DMS53 (cell line): Measurements from ENCODE around the gene INSYN1.
"Not testable (repeated sequence)": the region's sequence is repeated elsewhere in the genome, so short reads cannot be mapped to it uniquely, and the experiment has no call there.

Source experiments
- DNase-seq: peaks from one replicate; lab custom pipeline; 2025; lab: John Stamatoyannopoulos, UW

Gene INSYN1

GRCh38 chr15:73712107-73712506, 41.0 kb downstream of the INSYN1 start:
- DNase-seq: no peak

- no peak for DNase-seq
These were observed 41.6 kb downstream of the INSYN1 start for GRCh38 chr15:73711526-73711925.

- DNase-seq: no peak
These were observed 42.8 kb downstream of the INSYN1 start for GRCh38 chr15:73710321-73710720.

- DNase-seq: no peak
These were observed 43.5 kb downstream of the INSYN1 start for GRCh38 chr15:73709686-73710085.

GRCh38 chr15:73709241-73709640, 43.9 kb downstream of the INSYN1 start:
- DNase-seq: no peak

- DNase-seq: no peak
These were observed 44.5 kb downstream of the INSYN1 start for GRCh38 chr15:73708691-73709090.

GRCh38 chr15:73704869-73705645, 48.1 kb downstream of the INSYN1 start:
- peak; percentile 80 for DNase-seq

GRCh38 chr15:73704142-73704868, 48.8 kb downstream of the INSYN1 start:
- DNase-seq: not testable (repeated sequence)

- DNase-seq: not testable (repeated sequence)
These were observed 49.5 kb downstream of the INSYN1 start for GRCh38 chr15:73703601-73704000.

- DNase-seq: not testable (repeated sequence)
These were observed 50.6 kb downstream of the INSYN1 start for GRCh38 chr15:73702311-73703239.

- peak; percentile 82 for DNase-seq
These were observed 52.9 kb downstream of the INSYN1 start for GRCh38 chr15:73700041-73700842.

GRCh38 chr15:73699249-73700040, 53.7 kb downstream of the INSYN1 start:
- DNase-seq: no peak

- DNase-seq: peak; percentile 43
These were observed 56.1 kb downstream of the INSYN1 start for GRCh38 chr15:73697033-73697467.

GRCh38 chr15:73696641-73697001, 56.5 kb downstream of the INSYN1 start:
- DNase-seq: no peak

- DNase-seq: no peak
These were observed 57.1 kb downstream of the INSYN1 start for GRCh38 chr15:73695773-73696640.

GRCh38 chr15:73694419-73694818, 58.7 kb downstream of the INSYN1 start:
- no peak for DNase-seq

- DNase-seq: no peak
These were observed 61.8 kb downstream of the INSYN1 start for GRCh38 chr15:73691396-73691795.

GRCh38 chr15:73688455-73688854, 64.7 kb downstream of the INSYN1 start:
- DNase-seq: no peak

- no peak for DNase-seq
These were observed 65.8 kb downstream of the INSYN1 start for GRCh38 chr15:73687351-73687750.
